Esophagus squamous epithelium (tissue), 5 donors: ENCODE data around the gene PSEN1. TPM values are rescaled to one million over a fixed set of nuclear protein-coding genes. Genes with fewer than 3 reads are reported as not detected.

Experiments
- DNase-seq: peaks from one replicate; lab custom pipeline; 2025; lab: John Stamatoyannopoulos, UW
- H3K27ac ChIP-seq, 4 donors: fragments of 200-600 bp; sonication (generic); one replicate each; pipeline ENCODE4 v1.5.1; 2016 to 2019; ENCODE audit warnings: mild to moderate bottlenecking in 1 of 4
- H3K27me3 ChIP-seq, 4 donors: fragments of 200-600 bp; sonication (generic); 1 replicate in 3 of 4; 2 replicates in 1 of 4; pipeline versions ENCODE4 v1.5.1 to v1.6.0; 2017 to 2021; ENCODE audit warnings: antibody characterized with exemption in 1 of 4
- H3K36me3 ChIP-seq, 3 donors: fragments of 200-600 bp; sonication (generic); one replicate each; pipeline ENCODE4 v1.5.1; 2016 to 2019
- H3K4me1 ChIP-seq, 3 donors: fragments of 200-600 bp; sonication (generic); one replicate each; pipeline ENCODE4 v1.5.1; 2017 to 2019
- H3K4me3 ChIP-seq, 4 donors: fragments of 200-600 bp; sonication (generic); 1 replicate in 3 of 4; 2 replicates in 1 of 4; pipeline ENCODE4 v1.5.1; 2016 to 2019; ENCODE audit warnings: mild to moderate bottlenecking in 2 of 4, moderate library complexity in 1 of 4
- H3K9me3 ChIP-seq, 3 donors: fragments of 200-600 bp; sonication (generic); one replicate each; pipeline ENCODE4 v1.5.1; 2016 to 2019
- POLR2A ChIP-seq, 4 donors: fragments of 450-650 bp; IDR thresholded peaks; one replicate each; pipeline ENCODE4 v1.6.1; 2017; ENCODE audit warnings: antibody characterized with exemption in 4 of 4, mild to moderate bottlenecking in 4 of 4, moderate library complexity in 3 of 4
- WGBS, 2 donors: methylation state at CpG; one replicate each; pipeline ENCODE4 v1.1.5; 2018; 5-methylcytosine and 5-hydroxymethylcytosine counted together
- intact Hi-C: fragments of 100-400 bp; cut with DNase I; formaldehyde crosslinking; loops from one replicate; pipeline ENCODE4 v1.15.0; 2022
- total RNA-seq, 4 donors: library from RNA; depleted of rRNA; stranded (reverse); fragments of >200 nt; gene quantifications; one replicate each; pipeline ENCODE4 v1.1.0, GENCODE V29; 2016
- TF ChIP-seq, protein P1 (sequence below), 6 experiments: fragments of 450-650 bp in 4 of 6; fragments of 200-600 bp in 2 of 6; sonication (generic) in 2 of 6; IDR thresholded peaks; one replicate each; pipeline ENCODE4 v1.5.1; 2016 to 2019; ENCODE audit warnings: antibody characterized with exemption in 6 of 6, mild to moderate bottlenecking in 4 of 6, moderate library complexity in 4 of 6
- donor health status: DM: yes; HTN: yes; CAD: no.

The PSEN1 gene
- total RNA-seq, 4 donors from 2014 or later, result 34.6 to 49.8 (median 41.5) TPM

DNA sequence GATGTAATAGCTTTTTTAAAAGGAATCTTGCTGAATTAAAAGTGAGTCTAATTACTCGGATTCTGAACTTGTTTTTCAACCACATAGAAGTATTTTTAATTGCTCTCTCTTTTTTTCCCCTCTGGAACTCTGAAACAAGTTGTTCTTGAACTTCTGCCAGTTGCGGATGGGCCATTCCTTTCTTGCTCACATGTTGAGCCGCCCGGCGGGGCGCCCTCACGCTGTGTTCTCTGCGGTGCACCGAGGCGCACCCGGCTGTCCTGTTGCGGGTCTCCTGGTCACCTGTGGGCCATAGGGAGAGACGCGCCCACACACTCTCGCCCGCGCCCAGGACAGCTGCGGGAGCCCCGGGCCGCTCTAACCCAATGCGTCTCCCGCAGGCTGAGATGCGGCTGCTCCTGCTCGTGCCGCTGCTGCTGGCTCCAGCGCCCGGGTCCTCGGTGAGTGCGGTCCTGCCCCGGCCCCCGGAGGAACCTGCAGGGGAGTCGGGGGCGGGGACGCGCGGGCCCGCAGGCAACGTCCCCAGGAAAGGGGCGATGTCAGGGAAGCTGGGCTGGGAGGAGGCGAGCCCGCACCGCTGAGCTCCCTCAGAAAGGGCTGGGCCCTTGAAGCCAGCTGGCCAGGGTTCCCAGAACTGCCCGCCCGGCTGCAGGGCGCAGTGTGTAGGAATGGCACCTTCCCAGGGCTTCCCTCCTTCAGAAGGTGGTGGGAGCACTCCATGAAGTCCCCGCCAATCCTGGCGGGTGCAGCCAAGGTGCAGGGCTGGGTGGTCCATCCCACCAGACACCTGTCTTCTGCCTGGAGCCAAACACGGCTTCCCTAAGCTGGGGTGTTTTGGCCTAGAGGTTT, 103.3 kb downstream of the PSEN1 start:
- TF ChIP-seq POLR2A (IDR thresholded peaks at IDR 0.05), result no peak
- TF ChIP-seq, protein P1, sequence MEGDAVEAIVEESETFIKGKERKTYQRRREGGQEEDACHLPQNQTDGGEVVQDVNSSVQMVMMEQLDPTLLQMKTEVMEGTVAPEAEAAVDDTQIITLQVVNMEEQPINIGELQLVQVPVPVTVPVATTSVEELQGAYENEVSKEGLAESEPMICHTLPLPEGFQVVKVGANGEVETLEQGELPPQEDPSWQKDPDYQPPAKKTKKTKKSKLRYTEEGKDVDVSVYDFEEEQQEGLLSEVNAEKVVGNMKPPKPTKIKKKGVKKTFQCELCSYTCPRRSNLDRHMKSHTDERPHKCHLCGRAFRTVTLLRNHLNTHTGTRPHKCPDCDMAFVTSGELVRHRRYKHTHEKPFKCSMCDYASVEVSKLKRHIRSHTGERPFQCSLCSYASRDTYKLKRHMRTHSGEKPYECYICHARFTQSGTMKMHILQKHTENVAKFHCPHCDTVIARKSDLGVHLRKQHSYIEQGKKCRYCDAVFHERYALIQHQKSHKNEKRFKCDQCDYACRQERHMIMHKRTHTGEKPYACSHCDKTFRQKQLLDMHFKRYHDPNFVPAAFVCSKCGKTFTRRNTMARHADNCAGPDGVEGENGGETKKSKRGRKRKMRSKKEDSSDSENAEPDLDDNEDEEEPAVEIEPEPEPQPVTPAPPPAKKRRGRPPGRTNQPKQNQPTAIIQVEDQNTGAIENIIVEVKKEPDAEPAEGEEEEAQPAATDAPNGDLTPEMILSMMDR (IDR thresholded peaks at IDR 0.05), result no peak
- Histone ChIP-seq H3K27ac (peak overlapping the region in 3 of 4 donors; percentile 36 to 80 (median 36)), H3K36me3 (no peaks in the 10 kb centered on the region), H3K4me3 (peak overlapping the region; percentile 26 to 75 (median 55)), H3K27me3 (peaks cover 0 to 66% (median 0%) of the 10 kb centered on the region in 4 donors), H3K4me1 (peaks cover 50 to 68% (median 53%) of the 10 kb centered on the region in 3 donors), H3K9me3 (no peaks in the 10 kb centered on the region)
- intact Hi-C loops, result no loop called here
- 13 to 16% methylated on average over 7 to 10 of the region's 48 CpGs for WGBS, 2 donors
- no peak for DNase-seq

- WGBS, 2 donors, result 50 to 78% methylated on average over 2 to 5 of the region's 10 CpGs
- Histone ChIP-seq H3K36me3 (no peaks in the 10 kb centered on the region), H3K27me3 (peaks cover 0 to 53% (median 0%) of the 10 kb centered on the region in 4 donors), H3K4me3 (no peak overlapping the region), H3K27ac (peak overlapping the region in 3 of 4 donors; percentile 53 to 80 (median 62)), H3K9me3 (no peaks in the 10 kb centered on the region), H3K4me1 (peaks cover 58 to 81% (median 60%) of the 10 kb centered on the region in 3 donors)
- TF ChIP-seq, protein P1 (IDR thresholded peaks at IDR 0.05), result no peak
- intact Hi-C loops, result no loop called here
- no peak for DNase-seq
These were observed 104.6 kb downstream of the PSEN1 start for GRCh38 chr14:73240816-73241480.

GRCh38 chr14:73241481-73242165, 105.3 kb downstream of the PSEN1 start:
- no peaks in the 10 kb centered on the region for H3K9me3 ChIP-seq
- no peak overlapping the region for H3K4me3 ChIP-seq
- H3K27ac ChIP-seq, result peak overlapping the region; percentile 22 to 80 (median 58)
- TF ChIP-seq, protein P1 (IDR thresholded peaks at IDR 0.05), result no peak
- no peak for TF ChIP-seq POLR2A (IDR thresholded peaks at IDR 0.05)
- no peaks in the 10 kb centered on the region for H3K36me3 ChIP-seq
- 53 to 82% methylated on average over 5 to 17 of the region's 19 CpGs for WGBS, 2 donors
- H3K4me1 ChIP-seq, result peaks cover 58 to 88% (median 63%) of the 10 kb centered on the region in 3 donors
- H3K27me3 ChIP-seq, result peaks cover 0 to 46% (median 0%) of the 10 kb centered on the region in 4 donors
- intact Hi-C loops, result no loop called here
- no peak for DNase-seq

DNA sequence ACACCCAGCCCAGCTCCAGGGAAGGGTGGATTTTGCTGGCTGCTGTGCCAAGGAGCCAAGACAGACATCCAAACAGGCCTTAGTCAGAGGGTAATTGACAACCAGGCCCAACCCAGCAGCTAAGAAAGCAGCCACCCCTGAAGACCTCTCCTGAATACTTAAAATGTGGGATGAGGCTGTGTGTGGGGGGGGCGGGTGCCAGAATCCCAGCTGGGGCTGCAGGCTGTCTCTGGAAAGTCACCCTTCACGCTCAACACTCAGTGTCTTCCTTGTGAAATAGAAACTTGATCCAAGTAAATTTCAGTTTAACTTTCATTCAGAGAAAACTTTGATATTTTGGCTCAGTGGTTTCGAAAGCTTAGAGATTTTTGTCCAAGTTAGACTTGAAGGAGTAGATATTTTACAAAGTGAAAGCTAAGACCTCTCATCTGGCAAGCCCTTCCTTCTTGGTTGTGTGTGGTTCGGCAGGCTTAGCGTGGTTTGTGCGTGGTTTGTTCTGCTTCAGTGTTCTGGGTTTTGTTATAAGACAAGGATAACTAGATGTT, 106.1 kb downstream of the PSEN1 start:
- no peak for TF ChIP-seq POLR2A (IDR thresholded peaks at IDR 0.05)
- TF ChIP-seq, protein P1 (IDR thresholded peaks at IDR 0.05), result no peak
- Histone ChIP-seq H3K4me3 (peak overlapping the region in 1 of 4 donors; percentile 15), H3K27ac (peak overlapping the region; percentile 22 to 80 (median 58)), H3K4me1 (peaks cover 53 to 82% (median 60%) of the 10 kb centered on the region in 3 donors), H3K36me3 (no peaks in the 10 kb centered on the region), H3K9me3 (no peaks in the 10 kb centered on the region), H3K27me3 (peaks cover 0 to 38% (median 0%) of the 10 kb centered on the region in 4 donors)
- intact Hi-C loops, result no loop called here
- 43 to 73% methylated on average over 5 to 6 of the region's 6 CpGs for WGBS, 2 donors
- no peak for DNase-seq
